Stomach (tissue), 4 donors: ENCODE measurements around the gene HIF1A.

Experiments
- CTCF ChIP-seq, 7 experiments: fragments of 450-650 bp in 4 of 7; fragments of 200-600 bp in 3 of 7; sonication (generic) in 3 of 7; IDR thresholded peaks; one replicate each; pipeline ENCODE4 v1.5.1; 2016 to 2019; ENCODE audit warnings: antibody characterized with exemption in 7 of 7, control low read depth in 2 of 7, mild to moderate bottlenecking in 1 of 7
- POLR2A ChIP-seq, 4 donors: fragments of 450-650 bp; IDR thresholded peaks; one replicate each; pipeline ENCODE4 v1.6.1; 2016; ENCODE audit warnings: antibody characterized with exemption in 4 of 4, control low read depth in 2 of 4, mild to moderate bottlenecking in 1 of 4, moderate library complexity in 1 of 4
- POLR2AphosphoS5 ChIP-seq, 3 donors: sonication (generic); formaldehyde crosslinking; IDR thresholded peaks; one replicate each; pipeline ENCODE4 v1.6.1; 2016; ENCODE audit warnings: antibody characterized with exemption in 3 of 3

GRCh38 chr14:61651355-61651754, 44.0 kb upstream of the HIF1A start:
- no peak for TF ChIP-seq POLR2AphosphoS5 (IDR thresholded peaks at IDR 0.05)
- TF ChIP-seq CTCF (IDR thresholded peaks at IDR 0.05), result no peak
- no peak for TF ChIP-seq POLR2A (IDR thresholded peaks at IDR 0.05)
